Esophagus (tissue), 2 donors: Measurements from ENCODE around the gene NSMCE1. TPM values are rescaled to one million over a fixed set of nuclear protein-coding genes. Genes with fewer than 3 reads are reported as not detected.

Experiments used
- H3K27ac ChIP-seq, 2 donors: one replicate each; pipeline ENCODE4 v1.5.1; 2013; ENCODE audit warnings: low read depth in 2 of 2, mild to moderate bottlenecking in 2 of 2, inconsistent platforms in 1 of 2, low read length in 1 of 2, moderate library complexity in 1 of 2
- H3K27me3 ChIP-seq, 2 donors: one replicate each; pipeline ENCODE4 v1.6.1; 2013; ENCODE audit warnings: low read length in 2 of 2, control low read depth in 1 of 2, mild to moderate bottlenecking in 1 of 2; ENCODE audit not compliant: insufficient read depth in 2 of 2, control insufficient read depth in 1 of 2
- H3K36me3 ChIP-seq, 2 donors: one replicate each; pipeline ENCODE4 v1.6.1; 2013; ENCODE audit warnings: low read length in 1 of 2; ENCODE audit not compliant: control insufficient read depth in 2 of 2, insufficient read depth in 2 of 2
- H3K4me1 ChIP-seq, 2 donors: one replicate each; pipeline ENCODE4 v1.6.1; 2013; ENCODE audit warnings: low read length in 1 of 2; ENCODE audit not compliant: control insufficient read depth in 2 of 2, insufficient read depth in 2 of 2
- H3K4me3 ChIP-seq, 2 donors: one replicate each; pipeline ENCODE4 v1.5.1; 2013; ENCODE audit warnings: low read length in 2 of 2, mild to moderate bottlenecking in 2 of 2, low read depth in 1 of 2, moderate library complexity in 1 of 2
- H3K9me3 ChIP-seq, 2 donors: one replicate each; pipeline ENCODE4 v1.6.1; 2013; ENCODE audit warnings: mild to moderate bottlenecking in 2 of 2, low read depth in 1 of 2, low read length in 1 of 2, moderate library complexity in 1 of 2; ENCODE audit not compliant: control insufficient read depth in 2 of 2, insufficient read depth in 1 of 2
- whole genome bisulfite sequencing, 2 donors: extraction: QIAGEN DNeasy Blood & Tissue Kit; methylation state at CpG; one replicate each; pipeline ENCODE4 v1.1.7; 2013; 5-methylcytosine and 5-hydroxymethylcytosine counted together
- polyA plus RNA-seq, 2 donors: library from polyadenylated mRNA; stranded (reverse); fragments of 200-250 nt; gene quantifications; one replicate each; pipeline ENCODE4 v1.2.3, GENCODE V29; 2013
- donor health status: healthy with polysubstance abuse.
- donor health status: Bipolar disorder and iron deficiency.

The NSMCE1 gene
- polyA plus RNA-seq, 2 donors: 29.0 to 47.1 TPM

GRCh38 chr16:27229891-27230470 lies 38.6 kb downstream of the NSMCE1 start:
- Histone ChIP-seq H3K9me3 (no peaks in the 10 kb centered on the region), H3K27me3 (no peaks in the 10 kb centered on the region), H3K4me1 (peaks cover 7 to 20% of the 10 kb centered on the region in 2 donors), H3K36me3 (peaks cover 3 to 10% of the 10 kb centered on the region in 2 donors), H3K27ac (no peak overlapping the region), H3K4me3 (no peak overlapping the region)
- 91% methylated on average over 18 of the region's 18 CpGs for WGBS, 2 donors

DNA sequence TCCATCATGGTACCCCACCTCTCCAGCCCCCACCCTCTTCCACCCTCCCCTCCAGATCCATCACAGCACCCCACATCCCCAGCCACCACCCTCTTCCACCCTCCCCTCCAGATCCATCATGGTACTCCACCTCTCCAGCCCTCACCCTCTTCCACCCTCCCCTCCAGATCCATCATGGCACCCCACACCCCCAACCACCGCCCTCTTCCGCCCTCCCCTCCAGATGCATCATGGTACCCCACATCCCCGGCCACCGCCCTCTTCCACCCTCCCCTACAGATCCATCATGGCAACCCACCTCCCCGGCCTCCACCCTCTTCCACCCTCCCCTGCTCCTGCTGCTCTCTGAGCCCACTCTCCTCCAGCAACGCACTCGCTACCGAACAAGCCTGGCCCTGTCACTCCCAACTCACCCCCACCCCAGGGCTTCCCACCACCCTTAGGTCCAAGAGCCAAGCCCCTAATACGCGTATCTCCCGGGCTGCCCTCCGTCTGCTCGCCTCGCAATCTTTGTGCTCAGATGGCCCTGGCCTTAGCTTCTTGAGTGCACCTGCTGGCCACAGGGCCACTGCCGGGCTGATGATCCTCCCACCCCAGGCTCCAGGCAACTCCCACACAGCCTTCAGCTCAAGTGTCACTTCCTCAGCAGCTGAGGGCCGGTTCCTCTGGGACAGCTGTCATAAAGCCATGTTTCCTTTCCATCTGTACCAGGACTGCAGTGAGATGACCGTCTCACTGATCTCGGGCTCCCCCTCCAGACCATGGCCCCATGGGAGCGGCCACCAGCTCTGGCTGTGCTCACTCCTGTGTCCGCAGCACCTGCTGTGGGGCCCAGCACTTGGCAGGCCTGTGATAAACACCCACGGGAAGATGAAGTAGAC lies 39.7 kb downstream of the NSMCE1 start:
- Histone ChIP-seq H3K9me3 (no peaks in the 10 kb centered on the region), H3K4me1 (peaks cover 7 to 20% of the 10 kb centered on the region in 2 donors), H3K36me3 (peaks cover 11 to 19% of the 10 kb centered on the region in 2 donors), H3K27me3 (no peaks in the 10 kb centered on the region), H3K4me3 (no peak overlapping the region), H3K27ac (no peak overlapping the region)
- 83 to 88% methylated on average over 21 of the region's 21 CpGs for WGBS, 2 donors

GRCh38 chr16:27228045-27228444 lies 40.5 kb downstream of the NSMCE1 start:
- peaks cover 11 to 24% of the 10 kb centered on the region in 2 donors for H3K36me3 ChIP-seq
- no peaks in the 10 kb centered on the region for H3K9me3 ChIP-seq
- H3K4me3 ChIP-seq: no peak overlapping the region
- peaks cover 7 to 20% of the 10 kb centered on the region in 2 donors for H3K4me1 ChIP-seq
- 87 to 89% methylated on average over 10 to 12 of the region's 12 CpGs for WGBS, 2 donors
- no peaks in the 10 kb centered on the region for H3K27me3 ChIP-seq
- no peak overlapping the region for H3K27ac ChIP-seq

- WGBS, 2 donors: 83 to 87% methylated on average over 16 of the region's 16 CpGs
Observed at GRCh38 chr16:27226976-27227705, 41.4 kb downstream of the NSMCE1 start.

GRCh38 chr16:27226476-27226875 lies 42.1 kb downstream of the NSMCE1 start:
- Histone ChIP-seq H3K4me3 (no peak overlapping the region), H3K9me3 (no peaks in the 10 kb centered on the region), H3K4me1 (peaks cover 7 to 15% of the 10 kb centered on the region in 2 donors), H3K36me3 (peaks cover 8 to 24% of the 10 kb centered on the region in 2 donors), H3K27me3 (no peaks in the 10 kb centered on the region), H3K27ac (no peak overlapping the region)
- 51 to 54% methylated on average over 19 to 20 of the region's 20 CpGs for WGBS, 2 donors

More at GRCh38 chr16:27226976-27227705, 41.4 kb downstream of the NSMCE1 start:
- Histone ChIP-seq H3K27me3 (no peaks in the 10 kb centered on the region), H3K4me1 (peaks cover 7 to 15% of the 10 kb centered on the region in 2 donors), H3K27ac (no peak overlapping the region), H3K36me3 (peaks cover 8 to 24% of the 10 kb centered on the region in 2 donors), H3K4me3 (no peak overlapping the region), H3K9me3 (no peaks in the 10 kb centered on the region)

DNA sequence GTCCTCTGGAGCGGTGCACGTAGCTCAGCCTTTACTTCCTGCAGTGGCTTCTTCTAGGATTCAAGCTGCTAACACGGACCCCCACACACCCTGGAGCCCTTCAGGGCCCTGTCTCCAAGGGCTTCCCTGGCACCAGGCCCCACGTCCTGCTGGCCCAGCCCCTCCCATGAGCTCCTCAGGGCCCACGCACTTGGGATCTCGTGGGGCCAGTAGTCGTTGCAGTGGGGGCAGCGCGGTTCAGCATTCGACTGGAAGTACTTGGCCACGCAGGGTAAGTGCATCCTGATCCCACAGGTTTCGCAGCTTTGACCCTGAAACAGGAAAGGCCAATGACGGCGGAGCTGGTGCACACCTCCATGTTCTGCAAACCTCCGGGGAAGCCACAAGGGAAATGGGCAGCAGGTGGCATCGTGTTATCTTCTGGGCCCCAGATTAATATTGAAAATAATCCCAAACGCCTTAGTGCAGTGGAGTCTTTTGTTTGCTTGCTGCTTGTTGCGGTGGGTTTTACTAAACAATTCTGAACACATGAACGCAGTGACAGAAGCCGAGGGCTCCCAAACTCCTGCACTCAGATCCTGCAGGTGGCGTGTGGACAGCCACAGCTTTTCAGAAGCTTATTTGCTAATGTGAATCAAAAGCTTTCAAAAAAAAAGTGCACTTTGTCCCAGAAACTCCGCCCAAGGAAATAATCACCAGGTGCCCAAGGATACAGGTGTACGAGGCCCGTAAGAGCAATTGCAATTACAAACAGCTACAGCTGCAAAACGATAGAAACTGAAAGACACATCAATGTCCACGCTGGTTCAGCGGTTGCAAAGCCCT lies 42.8 kb downstream of the NSMCE1 start:
- Histone ChIP-seq H3K36me3 (peaks cover 8 to 24% of the 10 kb centered on the region in 2 donors), H3K27ac (no peak overlapping the region), H3K9me3 (no peaks in the 10 kb centered on the region), H3K4me1 (peaks cover 6 to 11% of the 10 kb centered on the region in 2 donors), H3K4me3 (no peak overlapping the region), H3K27me3 (no peaks in the 10 kb centered on the region)
- WGBS, 2 donors: 53 to 65% methylated on average over 27 of the region's 27 CpGs

GRCh38 chr16:27224741-27225300 lies 43.8 kb downstream of the NSMCE1 start:
- H3K27ac ChIP-seq: no peak overlapping the region
- H3K36me3 ChIP-seq: peaks cover 8 to 22% of the 10 kb centered on the region in 2 donors
- H3K27me3 ChIP-seq: no peaks in the 10 kb centered on the region
- no peaks in the 10 kb centered on the region for H3K9me3 ChIP-seq
- WGBS, 2 donors: 83 to 89% methylated on average over 19 of the region's 19 CpGs
- H3K4me3 ChIP-seq: no peak overlapping the region
- peaks cover 2 to 7% of the 10 kb centered on the region in 2 donors for H3K4me1 ChIP-seq

GRCh38 chr16:27224271-27224737 lies 44.3 kb downstream of the NSMCE1 start:
- peaks cover 8 to 22% of the 10 kb centered on the region in 2 donors for H3K36me3 ChIP-seq
- no peak overlapping the region for H3K4me3 ChIP-seq
- H3K9me3 ChIP-seq: no peaks in the 10 kb centered on the region
- peaks cover 2 to 7% of the 10 kb centered on the region in 2 donors for H3K4me1 ChIP-seq
- 94 to 97% methylated on average over 14 of the region's 14 CpGs for WGBS, 2 donors
- H3K27me3 ChIP-seq: no peaks in the 10 kb centered on the region
- no peak overlapping the region for H3K27ac ChIP-seq
